Measurements from ENCODE around the gene FHIT. TPM values are rescaled to one million over a fixed set of nuclear protein-coding genes. Genes with fewer than 3 reads are reported as not detected.

Gene FHIT
- total RNA-seq, 1 experiment from 2014 or later = 20.1 TPM

DNA sequence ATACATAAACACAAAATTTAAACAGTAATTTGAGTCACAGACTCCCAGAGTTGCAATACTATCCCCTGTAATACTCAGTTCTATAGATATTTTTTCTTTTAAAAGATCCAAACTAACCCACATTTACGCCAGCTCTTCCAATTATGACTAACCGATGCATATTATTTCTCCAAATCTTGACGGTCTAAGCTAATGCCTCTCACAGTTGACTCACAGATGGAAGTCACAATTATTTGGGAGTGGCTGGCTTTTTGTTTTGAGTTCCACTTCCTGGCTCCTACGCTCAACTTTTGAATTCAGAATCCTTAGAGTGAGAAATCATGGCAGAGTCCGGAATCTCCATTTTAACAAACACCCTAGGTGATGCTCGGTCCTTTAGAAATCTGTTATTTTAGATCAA lies 749.9 kb downstream of the FHIT start:
- no peak for DNase-seq (ENCODE audit: unreplicated experiment)
- H3K9me3 Mint-ChIP-seq (ENCODE audit: unreplicated experiment) = no peaks in the 10 kb centered on the region
- TF ChIP-seq, protein P1, sequence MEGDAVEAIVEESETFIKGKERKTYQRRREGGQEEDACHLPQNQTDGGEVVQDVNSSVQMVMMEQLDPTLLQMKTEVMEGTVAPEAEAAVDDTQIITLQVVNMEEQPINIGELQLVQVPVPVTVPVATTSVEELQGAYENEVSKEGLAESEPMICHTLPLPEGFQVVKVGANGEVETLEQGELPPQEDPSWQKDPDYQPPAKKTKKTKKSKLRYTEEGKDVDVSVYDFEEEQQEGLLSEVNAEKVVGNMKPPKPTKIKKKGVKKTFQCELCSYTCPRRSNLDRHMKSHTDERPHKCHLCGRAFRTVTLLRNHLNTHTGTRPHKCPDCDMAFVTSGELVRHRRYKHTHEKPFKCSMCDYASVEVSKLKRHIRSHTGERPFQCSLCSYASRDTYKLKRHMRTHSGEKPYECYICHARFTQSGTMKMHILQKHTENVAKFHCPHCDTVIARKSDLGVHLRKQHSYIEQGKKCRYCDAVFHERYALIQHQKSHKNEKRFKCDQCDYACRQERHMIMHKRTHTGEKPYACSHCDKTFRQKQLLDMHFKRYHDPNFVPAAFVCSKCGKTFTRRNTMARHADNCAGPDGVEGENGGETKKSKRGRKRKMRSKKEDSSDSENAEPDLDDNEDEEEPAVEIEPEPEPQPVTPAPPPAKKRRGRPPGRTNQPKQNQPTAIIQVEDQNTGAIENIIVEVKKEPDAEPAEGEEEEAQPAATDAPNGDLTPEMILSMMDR (IDR thresholded peaks at IDR 0.05; ENCODE audit: unreplicated experiment) = no peak
- BruUV-seq (replicated peaks) = no TSS peak
- ChIA-PET POLR2A (no interaction called here), CTCF (interaction anchor here (1.0 kb wide), 1 partner anchor 140 kb away, joined by 3 read pairs; no protein-coding TSS in a partner anchor)
- H3K27me3 Mint-ChIP-seq (ENCODE audit: insufficient read depth, unreplicated experiment) = no peaks in the 10 kb centered on the region
- no peaks in the 10 kb centered on the region for H3K4me1 Mint-ChIP-seq (ENCODE audit: insufficient read depth, unreplicated experiment)
- no peaks in the 10 kb centered on the region for H3K36me3 Mint-ChIP-seq (ENCODE audit: insufficient read depth, unreplicated experiment)
- intact Hi-C loops (cut with micrococcal nuclease) = no loop called here
- no peak overlapping the region for H3K27ac Mint-ChIP-seq (ENCODE audit: low read depth, unreplicated experiment)
- H3K4me3 Mint-ChIP-seq (ENCODE audit: unreplicated experiment) = no peak overlapping the region

DNA sequence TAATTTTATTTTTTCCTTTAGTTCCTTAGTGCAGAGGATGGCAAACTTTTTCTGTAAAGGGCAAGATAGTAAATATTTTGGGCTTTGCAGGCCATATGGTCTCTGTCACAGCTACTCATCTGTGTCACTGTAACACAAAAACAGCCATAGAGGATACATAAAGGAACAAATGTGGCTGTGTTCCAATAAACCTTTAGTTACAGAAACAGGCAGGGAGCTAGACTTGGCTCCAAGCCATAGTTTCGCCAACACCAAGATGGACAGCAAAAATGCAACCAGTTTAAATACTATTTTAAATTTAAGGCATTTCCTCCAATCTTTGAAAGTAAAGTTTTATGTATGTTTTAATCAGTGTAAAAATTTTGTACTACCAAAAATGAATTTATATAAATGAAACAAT lies 753.4 kb downstream of the FHIT start:
- Mint-ChIP-seq H3K4me1 (ENCODE audit: insufficient read depth, unreplicated experiment) (no peaks in the 10 kb centered on the region), H3K36me3 (ENCODE audit: insufficient read depth, unreplicated experiment) (no peaks in the 10 kb centered on the region), H3K9me3 (ENCODE audit: unreplicated experiment) (no peaks in the 10 kb centered on the region), H3K27me3 (ENCODE audit: insufficient read depth, unreplicated experiment) (no peaks in the 10 kb centered on the region), H3K27ac (ENCODE audit: low read depth, unreplicated experiment) (no peak overlapping the region), H3K4me3 (ENCODE audit: unreplicated experiment) (no peak overlapping the region)
- ChIA-PET CTCF (interaction anchor here (0.5 to 0.7 kb wide), 3 partner anchors 15 to 1185 kb away, joined by 3 to 4 read pairs (median 3); no protein-coding TSS in a partner anchor), POLR2A (no interaction called here)
- DNase-seq (ENCODE audit: unreplicated experiment) = peak; percentile 35
- TF ChIP-seq, protein P1 (IDR thresholded peaks at IDR 0.05; ENCODE audit: unreplicated experiment) = no peak
- BruUV-seq (replicated peaks) = no TSS peak
- intact Hi-C loops (cut with micrococcal nuclease) = no loop called here

DNA sequence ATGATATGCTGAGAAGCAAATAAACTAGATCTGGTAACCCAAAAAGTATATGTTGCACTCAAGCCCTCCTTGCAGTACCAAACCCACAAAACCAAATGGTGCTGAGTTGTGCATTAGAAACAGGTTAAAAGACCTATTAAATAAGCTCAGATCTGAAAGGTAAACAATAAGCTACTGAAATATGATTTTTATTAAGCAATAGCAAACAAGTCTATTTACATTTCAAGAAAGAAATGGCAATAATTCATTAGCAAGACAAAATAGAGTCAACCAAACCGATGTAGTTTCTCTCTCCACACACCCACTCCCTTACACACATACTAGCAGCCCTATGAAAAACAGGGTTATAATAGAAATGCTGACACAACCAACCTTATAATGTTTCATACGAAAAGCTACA lies 760.3 kb downstream of the FHIT start:
- no peaks in the 10 kb centered on the region for H3K27me3 Mint-ChIP-seq (ENCODE audit: insufficient read depth, unreplicated experiment)
- no peaks in the 10 kb centered on the region for H3K9me3 Mint-ChIP-seq (ENCODE audit: unreplicated experiment)
- H3K27ac Mint-ChIP-seq (ENCODE audit: low read depth, unreplicated experiment) = no peak overlapping the region
- ChIA-PET CTCF (no interaction called here), POLR2A (no interaction called here)
- TF ChIP-seq, protein P1 (IDR thresholded peaks at IDR 0.05; ENCODE audit: unreplicated experiment) = no peak
- intact Hi-C loops (cut with micrococcal nuclease) = no loop called here
- no peaks in the 10 kb centered on the region for H3K4me1 Mint-ChIP-seq (ENCODE audit: insufficient read depth, unreplicated experiment)
- no peaks in the 10 kb centered on the region for H3K36me3 Mint-ChIP-seq (ENCODE audit: insufficient read depth, unreplicated experiment)
- H3K4me3 Mint-ChIP-seq (ENCODE audit: unreplicated experiment) = no peak overlapping the region
- DNase-seq (ENCODE audit: unreplicated experiment) = no peak
- BruUV-seq (replicated peaks) = no TSS peak

DNA sequence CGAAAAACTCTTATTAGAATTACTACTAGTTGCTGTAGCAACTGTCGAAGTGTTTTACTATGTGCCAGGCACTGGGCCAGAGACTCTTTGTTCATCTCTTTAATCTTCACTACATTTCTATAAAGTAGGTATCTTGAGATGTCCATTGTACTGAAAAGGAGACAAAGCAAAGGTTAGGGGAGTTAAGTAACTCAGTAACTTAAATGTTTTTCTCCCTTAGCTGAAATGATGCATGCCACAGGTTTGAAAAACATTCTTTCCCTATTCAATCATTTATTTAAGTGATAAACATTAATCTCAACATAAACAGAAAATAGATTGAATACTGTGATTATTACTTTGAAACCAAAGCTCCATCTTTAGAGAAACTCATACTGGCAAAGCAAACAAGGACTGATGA lies 776.2 kb downstream of the FHIT start:
- peaks cover 6% of the 10 kb centered on the region for H3K9me3 Mint-ChIP-seq (ENCODE audit: unreplicated experiment)
- H3K4me1 Mint-ChIP-seq (ENCODE audit: insufficient read depth, unreplicated experiment) = no peaks in the 10 kb centered on the region
- TF ChIP-seq, protein P1 (IDR thresholded peaks at IDR 0.05; ENCODE audit: unreplicated experiment) = no peak
- DNase-seq (ENCODE audit: unreplicated experiment) = no peak
- ChIA-PET POLR2A (interaction anchor here (1.2 kb wide), 1 partner anchor 62 kb away, joined by 3 read pairs; no protein-coding TSS in a partner anchor), CTCF (interaction anchor here (1.9 kb wide), 1 partner anchor 11 kb away, joined by 4 read pairs; no protein-coding TSS in a partner anchor)
- intact Hi-C loops (cut with micrococcal nuclease) = no loop called here
- no peaks in the 10 kb centered on the region for H3K27me3 Mint-ChIP-seq (ENCODE audit: insufficient read depth, unreplicated experiment)
- BruUV-seq (replicated peaks) = no TSS peak
- H3K27ac Mint-ChIP-seq (ENCODE audit: low read depth, unreplicated experiment) = no peak overlapping the region
- no peaks in the 10 kb centered on the region for H3K36me3 Mint-ChIP-seq (ENCODE audit: insufficient read depth, unreplicated experiment)
- H3K4me3 Mint-ChIP-seq (ENCODE audit: unreplicated experiment) = no peak overlapping the region

All from MCF 10A (cell line).